OCI-M1 (cell line): ENCODE data around the gene EYA2.

Source experiments
- DNase-seq: peaks from one replicate; lab custom pipeline; 2025; lab: John Stamatoyannopoulos, UW

Gene EYA2

DNA sequence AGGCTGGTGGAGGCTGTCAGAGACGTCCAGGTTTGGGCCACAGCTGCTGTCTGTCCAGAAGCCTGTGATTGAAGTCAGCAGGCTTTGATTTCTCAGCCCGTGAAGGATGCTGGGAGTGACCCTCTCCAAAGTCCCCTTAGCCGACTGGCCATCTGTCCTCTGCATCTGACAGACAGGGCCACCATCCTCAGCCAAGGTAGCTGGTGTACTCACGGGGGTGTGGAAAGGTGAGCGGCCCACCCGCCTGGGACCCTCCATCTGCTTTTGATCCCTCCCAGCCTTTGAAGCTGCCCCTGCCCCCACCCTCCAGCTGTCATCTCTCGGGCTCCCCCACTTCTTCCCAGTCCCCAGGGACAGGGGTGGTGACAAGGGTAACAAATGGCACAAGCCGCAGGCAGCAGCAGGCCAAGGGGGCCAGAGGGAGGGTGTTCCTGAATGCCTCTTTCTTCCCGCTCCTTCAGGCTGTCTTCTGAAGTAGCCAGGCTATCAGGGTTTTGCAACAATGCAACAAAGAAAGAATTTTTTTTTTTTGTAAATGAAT is 84.4 kb downstream of the EYA2 start:
- no peak for DNase-seq

DNA sequence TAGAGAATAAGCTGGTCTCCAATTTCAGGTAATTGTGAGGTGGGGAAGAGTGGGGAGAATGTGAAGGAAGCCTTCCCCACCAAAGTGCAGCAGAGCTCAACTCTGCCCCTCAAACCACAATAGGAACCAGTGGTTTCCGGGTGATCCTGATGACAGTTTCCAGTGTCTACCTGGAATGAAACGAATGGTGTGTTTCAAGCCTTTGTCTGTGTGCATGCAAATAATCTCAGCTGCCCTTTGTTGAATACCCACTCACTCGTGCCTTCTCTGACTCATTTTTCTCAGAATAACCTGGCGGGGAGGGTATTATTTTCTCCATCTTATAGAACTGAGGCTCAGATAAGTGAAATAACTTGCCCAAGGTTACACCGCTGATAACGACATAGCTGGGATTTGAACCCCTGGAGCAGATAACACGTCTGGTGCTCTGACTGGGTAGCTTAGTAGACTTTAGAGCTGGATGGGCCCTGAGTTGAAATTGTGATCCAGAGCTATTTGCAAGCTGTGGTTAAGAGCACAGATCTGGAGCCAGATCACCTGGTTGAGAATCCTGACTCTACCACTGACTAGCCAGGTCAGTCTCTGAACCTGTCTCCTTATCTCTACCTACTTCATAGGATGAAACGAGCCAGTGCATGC is 85.1 kb downstream of the EYA2 start:
- DNase-seq: peak; percentile 30

DNA sequence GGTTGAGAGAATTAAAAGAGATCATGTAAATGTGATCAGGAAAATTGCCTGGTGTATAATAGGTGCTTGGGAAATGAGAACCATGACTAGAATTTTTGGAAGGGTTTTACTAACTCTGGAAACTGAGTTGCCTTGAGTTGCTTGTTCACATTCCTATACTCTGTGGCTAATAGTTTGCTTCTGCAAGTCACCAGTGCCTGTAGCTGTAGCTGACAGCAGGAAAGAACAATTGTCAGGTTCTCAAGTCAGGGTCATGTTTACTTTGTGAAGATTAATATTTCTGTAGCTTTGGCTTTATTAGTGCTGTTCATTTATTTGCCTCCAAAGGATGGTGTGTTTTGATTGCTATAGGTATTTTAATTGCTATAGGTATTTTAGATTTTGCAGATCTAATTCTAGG is 86.5 kb downstream of the EYA2 start:
- DNase-seq: no peak

DNA sequence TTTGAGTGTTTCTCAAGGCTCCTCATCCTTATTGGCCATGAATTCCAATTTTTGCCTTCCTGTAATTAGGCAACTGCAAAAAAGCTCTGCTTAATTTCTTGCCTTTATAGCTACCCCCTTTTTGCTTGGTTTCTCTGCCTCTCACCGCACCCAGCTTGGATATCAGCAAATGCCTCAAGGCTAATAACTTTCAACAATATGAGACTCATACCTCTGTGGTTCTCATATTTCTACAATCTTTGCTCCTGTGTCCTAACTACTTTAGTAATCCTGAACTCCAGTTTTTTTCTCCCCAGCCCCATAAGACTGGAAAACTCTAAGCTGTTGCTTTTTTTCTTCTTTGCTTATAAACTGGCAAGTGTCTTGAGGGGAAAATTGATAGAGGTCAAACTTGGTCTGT is 88.8 kb downstream of the EYA2 start:
- DNase-seq: no peak

DNA sequence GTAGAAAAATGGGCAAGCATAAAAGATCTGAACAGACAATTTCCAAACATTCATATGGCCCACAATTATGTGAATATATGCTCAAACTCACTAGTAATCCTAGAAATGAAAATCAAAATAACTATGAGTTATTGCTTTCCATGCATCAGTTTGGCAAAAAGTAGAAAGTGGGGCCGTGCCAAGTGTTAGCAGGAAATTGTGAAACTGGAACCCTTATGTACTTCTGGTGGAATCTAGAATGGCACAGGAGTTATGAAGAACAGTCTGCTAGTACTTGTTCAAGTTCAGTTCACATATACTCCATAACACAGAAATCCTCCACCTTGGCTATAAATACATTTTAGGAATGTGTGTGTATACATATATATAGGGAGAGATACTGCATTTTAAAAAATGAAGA is 89.8 kb downstream of the EYA2 start:
- DNase-seq: no peak

DNA sequence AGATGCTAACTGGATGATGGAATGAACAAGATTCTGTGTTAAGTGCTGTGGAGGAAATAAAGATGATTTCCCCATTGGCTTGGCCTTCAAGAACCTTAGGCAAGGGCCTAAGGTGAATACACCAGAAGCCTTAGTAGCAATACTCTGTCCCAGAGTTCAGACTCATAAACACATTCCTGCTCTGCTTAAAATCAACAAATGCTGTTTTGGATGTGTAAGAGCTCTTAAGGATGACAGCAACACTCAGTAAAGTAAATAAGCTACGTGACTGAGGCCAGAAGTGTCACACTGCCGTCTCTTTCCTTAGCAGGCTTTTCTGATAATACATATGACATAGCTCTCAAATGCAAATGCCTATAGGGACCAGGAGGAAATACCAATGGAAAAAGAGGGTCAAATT is 90.6 kb downstream of the EYA2 start:
- no peak for DNase-seq

DNA sequence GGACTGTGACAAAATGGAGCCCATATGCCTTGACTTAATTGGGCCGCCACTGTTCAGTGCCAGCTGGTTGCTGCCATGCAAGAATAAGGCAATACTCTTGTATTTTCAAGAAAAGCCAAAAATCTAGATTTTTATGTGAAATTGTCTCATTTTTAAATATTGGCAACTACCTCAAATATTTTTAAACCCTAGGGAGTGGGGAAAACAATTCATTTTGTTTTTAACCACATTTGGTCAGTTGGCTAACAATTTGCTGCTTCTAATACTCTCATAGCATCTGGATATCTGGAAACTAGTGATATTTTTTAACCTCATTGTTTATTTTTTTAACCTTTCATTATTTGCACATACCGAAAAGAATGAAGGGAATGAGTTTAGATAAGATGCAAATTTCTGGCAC is 91.0 kb downstream of the EYA2 start:
- DNase-seq: no peak

DNA sequence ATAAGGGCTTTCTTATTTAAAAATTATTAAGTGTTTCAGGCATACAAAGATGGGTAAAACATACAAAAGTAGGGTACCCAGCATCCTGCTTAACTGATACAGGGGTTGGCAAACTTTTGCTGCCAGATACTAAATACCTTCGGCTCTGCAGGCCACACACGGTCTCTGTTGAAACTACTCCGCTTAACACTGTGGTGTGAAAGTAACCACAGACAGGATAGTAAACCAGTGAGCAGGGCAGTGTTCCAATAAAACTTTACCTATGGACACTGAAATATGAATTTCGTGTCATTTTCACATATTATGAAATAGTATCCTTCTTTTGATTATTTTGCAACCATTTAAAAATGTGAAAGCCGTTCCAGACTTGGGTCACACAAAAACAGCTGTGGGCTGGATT is 92.4 kb downstream of the EYA2 start:
- DNase-seq: no peak

DNA sequence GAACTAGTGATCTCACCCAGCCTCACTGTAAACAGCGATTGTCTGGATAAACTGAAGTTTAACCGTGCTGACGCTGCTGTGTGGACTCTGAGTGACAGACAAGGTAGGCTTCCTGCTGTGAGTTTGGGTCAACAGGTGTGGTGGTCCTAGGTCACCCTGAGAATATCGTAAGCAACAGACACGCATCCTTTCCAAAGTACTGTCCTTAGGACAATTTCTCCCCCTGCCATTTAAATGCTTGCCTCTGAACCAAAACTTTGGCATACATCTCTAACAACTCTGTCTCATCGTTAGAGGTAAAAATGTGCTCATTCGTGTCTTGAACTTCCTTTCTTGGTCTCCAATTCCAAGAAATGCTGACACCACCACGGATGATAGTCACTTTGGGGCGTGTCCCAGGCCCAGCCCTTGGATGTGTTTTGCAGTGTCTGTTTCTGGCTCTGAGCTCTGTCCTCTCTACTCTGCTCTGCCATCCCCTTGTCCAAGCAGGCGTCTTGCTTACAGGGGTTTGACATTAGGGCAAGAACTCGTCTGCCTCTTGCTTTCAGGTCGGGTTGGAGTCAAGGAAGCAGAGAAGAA is 95.5 kb downstream of the EYA2 start:
- DNase-seq: peak; percentile 92

DNA sequence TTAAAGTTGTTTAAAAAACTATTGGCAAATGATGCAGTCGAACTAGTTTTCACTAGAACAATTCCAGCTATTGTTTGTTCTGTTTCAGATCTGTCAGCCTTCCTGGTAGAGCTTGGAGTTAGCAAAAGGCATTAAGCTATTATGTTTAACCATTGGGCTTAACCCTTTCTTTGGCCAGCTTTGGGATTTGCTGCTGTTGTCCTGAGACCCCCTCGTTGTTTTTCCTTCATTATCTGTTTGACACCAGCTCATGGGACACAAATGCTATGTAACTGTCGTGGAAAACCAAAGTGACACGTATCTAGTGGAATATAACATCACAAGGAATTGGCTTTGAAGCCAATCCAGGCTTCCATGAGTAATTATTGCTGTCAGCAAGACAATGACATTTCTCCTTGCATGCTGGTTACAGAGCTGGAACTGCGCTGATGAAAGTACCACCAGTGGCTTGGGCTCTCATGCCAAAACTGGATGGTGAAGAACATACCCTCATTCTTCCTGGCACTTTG is 96.0 kb downstream of the EYA2 start:
- no peak for DNase-seq

DNA sequence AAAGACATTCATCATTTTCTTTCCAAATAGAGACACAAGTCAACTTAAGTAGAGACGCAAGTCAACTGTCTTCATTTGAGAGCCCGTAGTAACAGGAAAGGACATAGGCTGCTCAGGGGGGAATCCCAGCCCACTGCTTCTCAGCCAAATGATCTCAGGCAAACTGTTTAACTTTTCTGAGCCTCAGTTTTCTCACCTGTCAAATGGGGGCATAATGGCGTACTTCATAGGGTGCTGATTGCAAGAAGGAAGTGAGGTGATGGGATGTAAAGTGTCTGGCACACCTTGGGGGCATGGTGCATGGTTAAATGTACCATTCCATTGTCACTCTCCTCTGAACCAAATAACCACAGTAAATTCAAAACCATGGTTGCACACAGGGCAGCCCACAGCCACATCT is 96.5 kb downstream of the EYA2 start:
- no peak for DNase-seq

DNA sequence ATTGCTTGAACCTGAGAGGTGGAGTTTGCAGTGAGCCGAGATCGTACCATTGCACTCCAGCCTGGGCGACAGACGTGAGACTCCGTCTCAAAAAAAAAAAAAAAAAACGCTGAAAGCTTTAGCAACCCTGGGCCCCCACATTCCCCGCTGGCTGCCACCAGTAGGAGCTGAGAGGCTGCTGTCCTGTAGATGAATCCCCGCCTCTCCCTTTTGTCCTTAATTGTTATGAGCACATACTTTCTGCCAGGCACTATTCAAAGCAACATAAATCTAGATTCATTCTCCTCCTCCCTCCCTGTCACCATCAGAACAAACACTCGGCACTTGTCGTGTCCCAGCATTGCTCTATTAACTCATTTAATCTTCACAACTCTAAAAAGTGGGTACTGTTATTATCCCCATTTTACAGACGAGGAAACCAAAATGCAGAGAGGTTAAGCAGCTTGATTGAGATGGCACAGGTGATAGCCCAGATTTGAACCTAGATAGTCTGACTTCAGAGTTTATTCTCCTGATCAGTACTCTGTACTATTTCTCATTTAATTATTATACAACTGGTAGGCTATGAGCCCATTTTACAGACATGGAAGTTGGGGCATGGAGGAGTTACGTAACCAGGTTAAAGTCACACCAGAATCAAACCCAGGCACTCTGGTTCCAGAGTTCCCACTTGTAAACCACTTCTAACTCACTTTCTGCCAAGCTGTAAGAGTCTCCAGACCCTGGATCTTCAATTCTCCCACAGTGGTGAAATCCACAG is 97.4 kb downstream of the EYA2 start:
- no peak for DNase-seq

DNA sequence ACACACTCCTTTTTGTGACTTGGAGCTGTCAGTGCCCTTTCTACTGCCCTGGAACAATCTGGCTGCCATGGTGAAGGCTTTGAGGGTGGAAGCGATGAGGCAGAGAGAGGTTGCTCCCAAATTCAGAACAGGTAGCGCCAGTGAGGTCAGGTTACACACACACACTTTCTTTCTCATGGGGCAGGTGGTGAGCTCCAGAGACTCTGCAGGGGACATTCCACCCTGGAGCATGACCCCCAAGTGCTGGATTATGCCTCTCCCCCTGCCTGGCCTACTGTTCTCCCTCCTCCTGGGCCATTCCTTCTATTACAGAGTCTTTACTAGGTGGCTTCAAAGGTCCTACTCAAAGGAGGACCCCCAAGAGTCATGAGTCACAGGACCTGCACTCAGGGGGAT is 98.0 kb downstream of the EYA2 start:
- DNase-seq: no peak

DNA sequence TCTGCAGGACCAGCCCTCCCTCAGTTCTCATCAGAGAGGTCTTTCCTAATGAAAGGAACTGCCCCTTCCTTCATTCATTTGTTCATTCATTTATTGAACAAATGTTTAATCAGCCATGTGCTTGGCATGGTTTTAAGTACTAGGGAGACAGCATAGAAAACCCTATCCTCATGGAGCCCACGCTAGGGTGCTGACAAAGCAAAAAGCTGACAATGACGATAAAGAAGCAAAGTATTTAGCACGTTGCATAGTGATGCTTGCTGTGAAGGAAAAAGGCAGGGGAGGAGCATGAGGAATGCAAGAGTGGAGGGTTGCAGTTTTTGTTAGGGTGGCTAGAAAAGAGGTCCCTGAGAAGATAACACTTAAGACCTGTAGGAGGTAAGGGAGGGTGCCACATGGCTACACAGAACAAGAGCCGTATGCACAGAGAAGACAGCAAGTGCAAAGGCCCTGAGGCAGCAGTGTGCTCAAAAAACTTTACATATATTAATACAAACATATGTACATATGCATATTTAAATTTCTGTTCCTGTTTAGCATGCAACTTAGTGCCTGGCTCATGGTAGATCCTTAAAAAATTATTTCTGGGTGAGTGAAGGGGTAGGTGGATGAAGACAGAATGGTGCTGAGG is 98.9 kb downstream of the EYA2 start:
- no peak for DNase-seq

DNA sequence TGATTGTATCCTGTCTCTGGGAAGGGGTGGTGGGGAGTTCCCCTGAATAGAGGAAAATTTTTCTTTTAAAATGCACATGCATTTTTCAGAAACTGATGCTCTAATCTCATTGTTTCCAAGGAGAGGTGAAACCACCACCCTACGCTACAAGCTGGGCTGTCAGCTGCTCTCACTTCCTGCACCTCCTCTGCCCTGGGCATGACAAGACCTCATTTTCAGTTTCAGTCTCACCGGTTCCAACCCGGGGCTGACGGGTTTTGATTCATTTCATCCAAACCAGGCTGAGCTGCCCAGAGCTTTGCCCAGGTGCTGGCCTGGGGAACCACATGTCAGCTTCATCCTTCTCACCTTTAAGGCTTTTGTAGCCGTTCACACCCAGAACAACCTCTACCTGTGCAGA is 99.7 kb downstream of the EYA2 start:
- peak; percentile 18 for DNase-seq

DNA sequence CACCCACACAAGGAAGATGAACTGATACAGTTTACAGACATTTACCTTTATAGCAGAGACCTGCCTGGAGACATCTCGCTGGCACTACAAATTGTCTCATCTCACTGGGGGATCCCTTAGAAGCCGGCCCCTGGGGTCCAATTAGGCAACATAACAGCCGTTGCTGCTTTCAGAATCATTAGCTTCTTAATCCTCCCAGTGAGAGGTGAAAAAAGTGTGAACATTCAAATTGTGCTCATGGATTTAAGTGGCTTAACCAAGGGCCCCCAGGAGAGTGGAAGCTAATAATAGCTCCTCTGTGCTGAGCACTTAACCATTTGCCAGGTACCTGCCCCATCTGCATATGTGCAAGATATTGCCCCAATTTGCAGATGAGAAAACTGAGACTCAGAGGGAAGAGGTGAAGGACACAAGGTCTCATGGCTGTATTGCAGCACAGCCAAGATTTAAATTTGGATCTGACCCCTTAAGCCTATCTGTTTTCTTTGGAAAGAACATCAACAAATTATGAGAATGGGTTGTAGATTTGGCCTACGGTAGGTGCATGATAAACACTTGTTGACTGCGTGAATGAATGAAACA is 101.0 kb downstream of the EYA2 start:
- no peak for DNase-seq

DNA sequence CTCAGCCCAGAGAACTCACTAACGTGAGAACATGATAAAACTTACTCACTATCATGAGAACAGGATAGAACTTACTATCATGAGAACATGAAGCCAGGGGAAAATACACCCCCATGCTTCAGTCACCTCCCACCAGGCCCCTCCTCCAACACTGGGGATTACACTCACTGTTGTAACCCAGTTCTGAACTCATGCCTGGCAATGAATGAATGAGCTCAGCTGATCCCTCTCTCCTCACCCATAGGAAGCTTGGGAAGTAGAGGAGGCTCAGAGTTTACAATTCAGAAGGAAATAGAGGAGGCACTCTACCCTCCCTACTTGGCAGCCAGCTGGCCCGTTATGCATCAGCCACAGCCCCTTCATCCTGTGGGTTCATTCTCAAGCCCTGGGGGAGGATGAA is 102.5 kb downstream of the EYA2 start:
- DNase-seq: peak; percentile 7

DNA sequence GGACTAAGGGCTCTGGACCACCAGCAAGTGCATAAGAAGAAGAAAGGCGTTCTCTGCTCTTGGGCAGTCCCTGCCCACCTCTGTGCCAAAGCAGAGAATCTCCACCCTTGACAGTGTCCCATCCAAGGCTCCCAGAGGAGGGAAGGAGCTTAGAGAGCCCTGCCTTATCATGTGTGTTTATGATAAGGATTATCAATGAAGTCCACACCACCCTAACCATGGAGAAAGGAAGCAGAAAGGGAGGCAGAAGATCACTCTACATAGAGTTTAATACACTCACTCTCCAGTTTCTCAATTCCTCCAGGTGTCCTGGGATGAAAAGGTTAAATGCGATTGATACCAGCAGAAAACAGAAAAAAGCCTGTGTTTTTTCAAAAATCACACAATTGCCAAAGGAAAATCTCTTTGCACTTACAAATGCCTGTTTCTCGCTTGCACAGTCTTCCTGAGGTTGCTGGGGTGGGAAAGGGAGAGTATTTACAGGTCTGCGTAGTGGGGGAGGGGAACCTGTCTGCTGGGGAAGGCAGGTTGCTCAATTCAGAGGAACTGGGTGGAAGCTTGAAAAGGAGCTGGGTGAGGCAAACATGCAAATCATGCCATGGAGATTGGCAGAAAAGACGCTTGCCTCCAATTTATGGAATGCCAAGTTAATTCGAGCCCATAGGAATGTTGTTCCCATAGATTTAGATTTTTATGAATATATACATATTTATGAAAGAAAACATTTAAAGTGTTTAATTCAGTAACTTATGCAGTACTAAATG is 104.0 kb downstream of the EYA2 start:
- peak; percentile 46 for DNase-seq

DNA sequence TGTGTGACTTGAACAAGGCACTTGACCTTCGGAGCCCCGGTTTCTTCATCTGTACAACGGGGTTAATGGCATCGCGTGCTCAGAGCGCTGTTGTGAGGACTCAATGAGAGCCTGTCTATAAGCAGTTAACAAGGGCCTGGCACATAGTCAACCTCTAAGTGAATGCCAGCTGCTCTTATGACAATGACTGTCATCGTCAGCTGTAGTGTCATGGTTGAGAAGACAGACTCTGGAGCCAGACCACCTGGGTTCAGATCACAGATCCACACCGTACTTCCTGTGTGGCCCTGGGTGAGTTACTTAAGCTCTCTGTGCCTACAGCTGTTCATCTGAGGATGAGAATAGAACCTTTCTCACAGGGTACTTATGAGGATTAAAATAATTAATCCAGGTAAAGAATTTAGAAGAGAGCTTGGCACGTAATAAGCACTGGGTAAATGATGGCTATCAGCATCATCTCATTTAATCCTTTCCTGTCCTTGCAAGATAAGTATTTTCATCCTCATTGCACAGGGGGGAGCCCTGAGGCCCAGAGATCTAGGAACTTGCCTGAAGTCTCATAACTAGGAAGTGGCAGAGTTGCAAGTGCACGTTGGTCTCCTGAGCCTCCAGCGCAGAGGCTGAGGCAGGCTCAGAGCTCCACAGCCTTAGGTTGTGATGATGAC is 105.3 kb downstream of the EYA2 start:
- DNase-seq: no peak

DNA sequence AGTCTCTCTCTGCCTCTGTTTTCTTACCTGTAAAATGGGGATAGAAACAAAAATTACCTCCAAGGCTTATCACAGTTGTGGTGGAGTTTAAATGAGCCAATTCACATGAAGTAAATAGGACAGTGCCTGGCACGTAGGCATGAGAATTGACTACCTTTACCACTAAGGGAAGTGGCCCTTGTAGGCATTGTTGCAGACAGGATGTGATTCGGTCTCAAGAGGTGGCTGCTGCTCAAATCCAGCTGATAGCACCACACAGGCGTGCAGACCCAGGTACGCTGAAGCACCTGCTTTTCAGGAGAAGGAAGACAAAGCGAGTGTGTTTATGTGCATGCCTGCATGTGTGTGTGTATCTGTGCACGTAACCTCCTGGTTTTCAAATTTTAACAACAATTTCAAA is 108.6 kb downstream of the EYA2 start:
- DNase-seq: no peak

DNA sequence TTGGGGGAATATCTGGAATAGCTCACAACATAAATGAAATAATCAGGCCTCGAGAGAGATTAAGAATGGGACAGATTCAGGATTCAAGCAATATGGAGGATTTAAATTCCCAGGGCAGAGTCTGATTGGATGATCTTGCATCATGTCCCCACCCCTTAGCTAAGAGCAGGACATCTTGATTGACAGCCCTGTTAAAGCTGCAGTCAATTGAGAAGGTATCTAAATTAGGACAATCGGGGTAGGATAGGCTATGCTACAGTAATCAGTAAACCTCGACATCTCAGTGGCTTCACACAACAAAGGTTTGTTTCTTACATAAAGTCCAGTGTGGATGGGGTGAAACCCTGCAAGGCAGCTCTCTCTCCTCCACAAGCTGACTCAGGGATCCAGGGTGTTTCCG is 109.5 kb downstream of the EYA2 start:
- DNase-seq: no peak
